HL-60 (cell line): ENCODE data around the gene FREM2.

ENCODE experiments used
- CTCF ChIP-seq: IDR thresholded peaks from one replicate; pipeline ENCODE4 v1.5.1; 2011; ENCODE audit warnings: low read length, control low read depth, inconsistent platforms; ENCODE audit not compliant: insufficient read depth
- GABPA ChIP-seq: IDR thresholded peaks from 2 replicates; pipeline ENCODE4 v1.6.1; 2012; ENCODE audit warnings: low read depth
- POLR2AphosphoS5 ChIP-seq: IDR thresholded peaks from 2 replicates; pipeline ENCODE4 v1.6.1; 2012; ENCODE audit warnings: low read depth
- REST ChIP-seq: IDR thresholded peaks from 2 replicates; pipeline ENCODE4 v1.6.1; 2012; ENCODE audit warnings: low read depth; ENCODE audit not compliant: insufficient replicate concordance
- SPI1 ChIP-seq: IDR thresholded peaks from 2 replicates; pipeline ENCODE4 v1.6.1; 2012; ENCODE audit warnings: low read depth, mild to moderate bottlenecking, borderline replicate concordance

GRCh38 chr13:38753878-38754277 is 67.0 kb downstream of the FREM2 start:
- no peak for TF ChIP-seq CTCF
- no peak for TF ChIP-seq POLR2AphosphoS5
- TF ChIP-seq SPI1 = no peak
- TF ChIP-seq REST = no peak
- TF ChIP-seq GABPA = no peak
